NB4 (cell line): ENCODE data around the gene AOAH.

Experiments
- DNase-seq: peaks from one replicate; pipeline ENCODE4 v3.0.0; 2010; ENCODE audit warnings: low read depth
- H3K4me3 ChIP-seq: one replicate; pipeline ENCODE4 v1.5.1; 2011; ENCODE audit warnings: mild to moderate bottlenecking, low read depth, low read length, moderate library complexity
- MYC ChIP-seq: IDR thresholded peaks from 2 replicates; pipeline ENCODE4 v1.6.1; 2011; ENCODE audit warnings: low read depth, low read length
- POLR2A ChIP-seq: IDR thresholded peaks from 2 replicates; pipeline ENCODE4 v1.6.1; 2011; ENCODE audit warnings: mild to moderate bottlenecking; ENCODE audit not compliant: insufficient read length; ENCODE audit errors: extremely low read depth
- TF ChIP-seq, protein P1 (sequence below): IDR thresholded peaks from 2 replicates; pipeline ENCODE4 v1.6.1; 2011; ENCODE audit warnings: low read depth, low read length
- TF ChIP-seq, protein P2 (sequence below): IDR thresholded peaks from one replicate; pipeline ENCODE4 v1.5.1; 2012; ENCODE audit warnings: low read depth, low read length

Gene AOAH

DNA sequence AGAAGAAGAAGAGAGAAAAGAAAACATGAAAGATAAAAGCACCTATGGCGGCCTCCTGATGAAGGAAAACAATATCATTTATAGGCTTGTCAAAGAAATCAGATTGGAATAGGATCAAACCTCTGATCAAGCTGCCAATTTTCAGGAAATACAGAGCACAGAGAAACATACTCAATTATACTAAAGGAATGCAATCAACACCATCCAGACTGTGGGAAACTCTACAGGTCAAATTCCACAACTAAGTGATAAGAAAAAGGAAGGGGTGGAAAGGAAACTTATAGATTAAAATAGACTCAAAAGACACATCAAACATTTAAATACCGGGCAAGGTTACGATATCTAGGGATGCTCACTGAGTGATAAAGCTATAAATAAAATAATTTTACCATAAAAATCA is 39.3 kb downstream of the AOAH start:
- no peak for DNase-seq
- no peak overlapping the region for H3K4me3 ChIP-seq
- no peak for TF ChIP-seq MYC
- TF ChIP-seq POLR2A: no peak
- TF ChIP-seq, protein P1, sequence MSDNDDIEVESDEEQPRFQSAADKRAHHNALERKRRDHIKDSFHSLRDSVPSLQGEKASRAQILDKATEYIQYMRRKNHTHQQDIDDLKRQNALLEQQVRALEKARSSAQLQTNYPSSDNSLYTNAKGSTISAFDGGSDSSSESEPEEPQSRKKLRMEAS: no peak
- TF ChIP-seq, protein P2, sequence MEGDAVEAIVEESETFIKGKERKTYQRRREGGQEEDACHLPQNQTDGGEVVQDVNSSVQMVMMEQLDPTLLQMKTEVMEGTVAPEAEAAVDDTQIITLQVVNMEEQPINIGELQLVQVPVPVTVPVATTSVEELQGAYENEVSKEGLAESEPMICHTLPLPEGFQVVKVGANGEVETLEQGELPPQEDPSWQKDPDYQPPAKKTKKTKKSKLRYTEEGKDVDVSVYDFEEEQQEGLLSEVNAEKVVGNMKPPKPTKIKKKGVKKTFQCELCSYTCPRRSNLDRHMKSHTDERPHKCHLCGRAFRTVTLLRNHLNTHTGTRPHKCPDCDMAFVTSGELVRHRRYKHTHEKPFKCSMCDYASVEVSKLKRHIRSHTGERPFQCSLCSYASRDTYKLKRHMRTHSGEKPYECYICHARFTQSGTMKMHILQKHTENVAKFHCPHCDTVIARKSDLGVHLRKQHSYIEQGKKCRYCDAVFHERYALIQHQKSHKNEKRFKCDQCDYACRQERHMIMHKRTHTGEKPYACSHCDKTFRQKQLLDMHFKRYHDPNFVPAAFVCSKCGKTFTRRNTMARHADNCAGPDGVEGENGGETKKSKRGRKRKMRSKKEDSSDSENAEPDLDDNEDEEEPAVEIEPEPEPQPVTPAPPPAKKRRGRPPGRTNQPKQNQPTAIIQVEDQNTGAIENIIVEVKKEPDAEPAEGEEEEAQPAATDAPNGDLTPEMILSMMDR: no peak

DNA sequence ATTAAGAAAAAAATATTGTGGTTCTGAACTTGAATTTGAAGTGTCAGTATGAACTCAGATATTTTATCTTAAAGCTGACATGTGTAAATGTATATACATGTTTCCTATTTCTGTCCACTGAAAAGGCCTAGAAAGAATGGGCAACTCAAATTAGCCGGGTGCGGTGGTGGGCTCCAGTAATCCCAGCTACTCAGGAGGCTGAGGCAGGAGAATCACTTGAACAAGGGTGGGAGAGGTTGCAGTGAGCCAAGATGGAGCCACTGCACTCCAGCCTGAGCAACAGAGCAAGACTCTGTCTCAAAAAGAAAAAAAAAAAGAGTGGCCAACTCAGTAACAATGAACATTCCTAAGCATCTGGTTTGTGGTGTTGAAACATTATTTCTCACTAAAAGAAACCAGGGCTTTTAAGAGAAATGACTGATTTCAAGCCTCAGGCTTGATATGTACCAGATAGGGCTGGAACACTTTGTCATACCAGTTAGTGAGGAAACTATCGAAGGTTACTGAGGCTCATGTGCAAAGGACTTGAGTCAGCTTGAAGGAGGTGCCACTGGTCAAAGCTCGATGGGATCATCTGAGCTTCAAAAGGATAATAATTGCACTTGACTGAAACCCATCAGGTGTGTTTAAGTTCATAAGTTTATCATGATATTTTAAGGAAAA is 40.5 kb downstream of the AOAH start:
- H3K4me3 ChIP-seq: no peak overlapping the region
- TF ChIP-seq POLR2A (no peak), MYC (no peak)
- TF ChIP-seq, protein P2: no peak
- TF ChIP-seq, protein P1: no peak

DNA sequence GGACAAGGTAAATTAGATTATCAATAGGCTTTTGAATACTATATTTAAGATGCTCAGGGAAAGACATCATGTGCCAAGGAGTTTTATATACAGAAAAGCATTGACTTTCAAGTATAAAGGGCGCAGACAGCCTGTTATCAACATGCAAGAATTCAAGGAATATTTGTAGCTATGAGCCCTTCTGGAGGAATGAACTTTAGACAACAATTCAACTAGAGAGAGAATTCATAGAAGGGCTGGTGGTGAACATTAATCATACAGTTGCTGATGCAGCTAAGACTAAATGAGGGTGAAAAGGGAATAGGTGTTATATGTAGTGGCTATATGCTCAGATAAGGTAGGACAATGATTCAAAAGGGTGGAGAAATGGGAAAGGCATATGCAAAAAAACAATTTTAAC is 41.2 kb downstream of the AOAH start:
- H3K4me3 ChIP-seq: no peak overlapping the region
- no peak for DNase-seq
- TF ChIP-seq, protein P1: no peak
- TF ChIP-seq MYC (no peak), POLR2A (no peak)
- TF ChIP-seq, protein P2: no peak

More for the DNA sequence above, 40.5 kb downstream of the AOAH start:
- no peak for DNase-seq

DNA sequence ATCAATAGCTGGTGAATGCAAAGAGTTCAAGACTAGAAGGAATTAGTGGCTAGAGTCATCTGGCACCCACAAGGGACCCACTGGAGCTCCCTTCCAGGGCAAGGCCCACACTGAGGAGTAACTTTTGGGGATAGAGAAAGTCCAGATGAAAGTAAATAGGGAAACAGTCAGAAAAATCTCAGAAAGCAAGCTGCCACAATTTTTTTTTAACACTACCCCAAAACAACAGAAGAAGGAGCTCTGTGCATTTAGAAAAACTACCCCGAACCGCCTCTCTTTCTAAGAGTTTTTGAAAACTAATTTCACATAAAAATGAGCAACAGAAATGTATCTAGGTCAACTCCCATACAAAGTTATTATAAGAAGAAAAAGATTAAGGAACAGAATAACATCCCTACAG is 42.2 kb downstream of the AOAH start:
- DNase-seq: no peak
- TF ChIP-seq, protein P1: no peak
- no peak for TF ChIP-seq POLR2A
- no peak for TF ChIP-seq MYC
- TF ChIP-seq, protein P2: no peak

DNA sequence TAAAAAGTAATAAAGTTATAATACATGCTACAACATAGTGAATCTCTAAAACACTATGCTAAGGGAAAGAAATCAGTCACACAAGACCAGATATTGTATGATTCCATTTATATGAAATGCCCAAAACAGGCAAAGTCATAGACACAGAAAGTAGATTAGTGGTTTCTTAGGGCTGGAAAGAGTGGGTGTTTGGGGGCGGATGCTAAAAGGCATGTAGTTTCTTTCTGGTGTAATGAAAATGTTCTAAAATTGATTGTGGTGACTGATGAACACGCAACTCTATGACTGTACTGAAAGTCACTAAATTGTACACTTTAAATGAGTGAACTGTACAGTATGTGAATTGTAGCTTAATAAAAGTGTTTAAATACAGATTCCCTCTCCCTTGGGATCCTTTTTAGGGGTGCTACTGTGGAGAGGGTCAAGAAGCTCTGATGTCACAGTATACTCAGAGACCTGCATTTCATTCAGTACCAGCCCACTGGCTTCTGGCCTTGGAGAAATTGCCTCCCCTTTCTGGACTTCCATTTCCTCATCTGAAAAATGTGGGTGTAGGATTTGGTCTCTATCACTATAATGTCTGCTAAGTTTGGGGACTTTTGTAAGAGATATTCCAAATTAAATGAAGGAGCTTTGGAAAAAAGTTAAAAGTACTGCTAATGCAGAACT is 46.4 kb downstream of the AOAH start:
- H3K4me3 ChIP-seq: no peak overlapping the region
- no peak for DNase-seq
- TF ChIP-seq, protein P1: no peak
- TF ChIP-seq, protein P2: no peak
- TF ChIP-seq POLR2A: no peak
- TF ChIP-seq MYC: no peak

More for the DNA sequence above, 42.2 kb downstream of the AOAH start:
- no peak overlapping the region for H3K4me3 ChIP-seq
